K562 (cell line): ENCODE data around the gene WFIKKN1. TPM values are rescaled to one million over a fixed set of nuclear protein-coding genes. Genes with fewer than 3 reads are reported as not detected.

Experiments
- ARID2 ChIP-seq: fragments of 450-650 bp; IDR thresholded peaks from 2 replicates; pipeline ENCODE4 v1.6.1; 2017; ENCODE audit warnings: antibody characterized with exemption, mild to moderate bottlenecking
- CEBPG ChIP-seq, 3 experiments: fragments of 200-800 bp in 1 of 3; sonication (Bioruptor generic) in 1 of 3; sonication (generic) in 1 of 3; formaldehyde crosslinking in 1 of 3; IDR thresholded peaks in 2 of 3; conservative IDR thresholded peaks in 1 of 3; 2 replicates each; pipeline versions ENCODE4 v1.6.1 to v1.8.0; 2016 to 2022; ENCODE audit warnings: missing compliant biosample characterization in 2 of 3, missing genetic modification characterization in 2 of 3, mild to moderate bottlenecking in 1 of 3, missing genetic modification reagents in 1 of 3
- CTCFL ChIP-seq: IDR thresholded peaks from 2 replicates; pipeline ENCODE4 v1.6.1; 2011; ENCODE audit warnings: borderline replicate concordance, low read depth, mild to moderate bottlenecking, moderate library complexity, low read length; ENCODE audit not compliant: insufficient read depth, poor library complexity, severe bottlenecking
- CXXC5 ChIP-seq: fragments of 250-450 bp; sonication (Bioruptor Pico); IDR thresholded peaks from 2 replicates; pipeline ENCODE4 v1.8.0; 2022; ENCODE audit warnings: inconsistent platforms, mild to moderate bottlenecking, moderate library complexity
- ELK3 ChIP-seq: fragments of 450-650 bp; formaldehyde crosslinking; IDR thresholded peaks from 2 replicates; pipeline ENCODE4 v1.4.0; 2020; ENCODE audit warnings: mild to moderate bottlenecking
- HDGF ChIP-seq: fragments of 450-650 bp; IDR thresholded peaks from 2 replicates; pipeline ENCODE4 v1.6.1; 2016
- HMBOX1 ChIP-seq: sonication (generic); IDR thresholded peaks from 2 replicates; pipeline ENCODE4 v1.6.1; 2016
- IRF1 ChIP-seq: sonication (generic); formaldehyde crosslinking; IDR thresholded peaks from 2 replicates; pipeline ENCODE4 v1.8.0; 2022; ENCODE audit warnings: missing genetic modification reagents, mild to moderate bottlenecking, borderline replicate concordance
- JUN ChIP-seq, 2 experiments: sonication (generic) in 1 of 2; formaldehyde crosslinking in 1 of 2; IDR thresholded peaks; 2 replicates each; pipeline versions ENCODE4 v1.6.1 to v1.8.0; 2012 to 2022; ENCODE audit warnings: borderline replicate concordance in 2 of 2, mild to moderate bottlenecking in 2 of 2, improper control_type of control experiment in 1 of 2, low read depth in 1 of 2, low read length in 1 of 2, missing genetic modification reagents in 1 of 2
- NR4A1 ChIP-seq, 2 experiments: fragments of 250-450 bp in 1 of 2; fragments of 450-650 bp in 1 of 2; sonication (Bioruptor Pico) in 1 of 2; IDR thresholded peaks; 2 replicates each; pipeline versions ENCODE4 v1.4.0 to v1.6.1; 2016 to 2020; ENCODE audit warnings: mild to moderate bottlenecking in 2 of 2, missing compliant biosample characterization in 1 of 2, missing genetic modification characterization in 1 of 2, moderate library complexity in 1 of 2
- POLR2A ChIP-seq: fragments of 450-650 bp; conservative IDR thresholded peaks from 2 replicates; pipeline ENCODE4 v1.6.1; 2016
- RBBP5 ChIP-seq: fragments of 200-600 bp; sonication (generic); IDR thresholded peaks from 2 replicates; pipeline ENCODE4 v1.6.1; 2012; ENCODE audit warnings: borderline replicate concordance, mild to moderate bottlenecking, low read length, control low read depth, inconsistent platforms; ENCODE audit not compliant: insufficient read depth, poor library complexity, severe bottlenecking
- TFAP4 ChIP-seq: sonication (generic); formaldehyde crosslinking; IDR thresholded peaks from 2 replicates; pipeline ENCODE4 v1.8.0; 2022; ENCODE audit warnings: missing genetic modification reagents, mild to moderate bottlenecking, moderate library complexity, borderline replicate concordance
- ZBTB7A ChIP-seq: IDR thresholded peaks from 2 replicates; pipeline ENCODE4 v1.6.1; 2011; ENCODE audit warnings: low read depth, mild to moderate bottlenecking, low read length, moderate library complexity, borderline replicate concordance; ENCODE audit not compliant: control insufficient read depth
- ZFP91 ChIP-seq: sonication (generic); formaldehyde crosslinking; IDR thresholded peaks from 2 replicates; pipeline ENCODE4 v1.8.0; 2022; ENCODE audit warnings: mild to moderate bottlenecking, missing genetic modification reagents
- ZNF324 ChIP-seq: fragments of 250-450 bp; sonication (Bioruptor Pico); IDR thresholded peaks from 2 replicates; pipeline ENCODE4 v1.4.0; 2020; ENCODE audit warnings: mild to moderate bottlenecking
- ZNF57 ChIP-seq: fragments of 450-650 bp; formaldehyde crosslinking; IDR thresholded peaks from 2 replicates; pipeline ENCODE4 v1.4.0; 2020; ENCODE audit warnings: mild to moderate bottlenecking, moderate library complexity
- polyA plus RNA-seq, 8 experiments: library from polyadenylated mRNA; depleted of rRNA in 4 of 8; stranded (reverse) in 5 of 8; unstranded in 3 of 8; fragments of >200 nt; fragmentation: Nextera tagmentation in 2 of 8; fragmentation: Illumina TruSeq in 1 of 8; extraction: Ambion mirVana in 2 of 8; extraction: Trizol in 1 of 8; gene quantifications; 2 replicates each; pipeline versions ENCODE4 v1.2.1 to v1.2.3, GENCODE V29; 2011 to 2014; ENCODE audit warnings: inconsistent platforms in 1 of 8, missing spikeins in 1 of 8
- total RNA-seq, 7 experiments: library from RNA; depleted of rRNA in 6 of 7; stranded (reverse); fragments of >200 nt in 6 of 7; fragmentation: Illumina TruSeq in 2 of 7; extraction: Trizol in 2 of 7; gene quantifications; 2 replicates each; pipeline versions ENCODE4 v1.2.1 to v1.2.3, GENCODE V29; 2011 to 2021; ENCODE audit warnings: low replicate concordance in 1 of 7

Gene WFIKKN1
- total and polyA plus RNA-seq, 9 of the 15 experiments (the other 6 are each of a cell fraction or from before 2014, with no cell fraction given): 0.14 to 1.1 (median 0.50) TPM; not detected in 4

- TF ChIP-seq CEBPG (CRISPR knock-in tag; IDR thresholded peaks at IDR 0.05) (no peak), CEBPG (tag; conservative IDR thresholded peaks at IDR 0.05 in 1 of 2, IDR thresholded peaks at IDR 0.05 in 1 of 2) (no peak), ZBTB7A (peak; percentile 89), ZFP91 (CRISPR knock-in tag) (no peak), ZNF324 (CRISPR knock-in tag) (no peak), TFAP4 (peak; percentile 66; the same call in 1 of the 2 replicates), HDGF (no peak), ELK3 (no peak), ZNF57 (CRISPR knock-in tag) (no peak), ARID2 (no peak), CXXC5 (peak; percentile 96), RBBP5 (peak; percentile 71), POLR2A (no peak; the same call in 1 of the 2 replicates), IRF1 (CRISPR knock-in tag) (no peak), CTCFL (no peak), NR4A1 (CRISPR knock-in tag; IDR thresholded peaks at IDR 0.05) (no peak), NR4A1 (tag; IDR thresholded peaks at IDR 0.05) (no peak), JUN (IDR thresholded peaks at IDR 0.05; ENCODE audit: borderline replicate concordance, low read depth, low read length) (0 out of 2 replicates have a peak, but pooled peaks have one; percentile 25), JUN (CRISPR knock-in tag; IDR thresholded peaks at IDR 0.05; ENCODE audit: borderline replicate concordance) (no peak), HMBOX1 (no peak)
Observed at GRCh38 chr16:679814-680624, 49.2 kb downstream of the WFIKKN1 start, which contains the start of gene STUB1 (continued).
